Measurements from ENCODE around the gene TAS2R39.
A peak's percentile ranks its signal among the peaks of the same experiment; 100 is the strongest.
"Not testable (repeated sequence)": the region's sequence is repeated elsewhere in the genome, so short reads cannot be mapped to it uniquely, and the experiment has no call there.

Gene TAS2R39

DNA sequence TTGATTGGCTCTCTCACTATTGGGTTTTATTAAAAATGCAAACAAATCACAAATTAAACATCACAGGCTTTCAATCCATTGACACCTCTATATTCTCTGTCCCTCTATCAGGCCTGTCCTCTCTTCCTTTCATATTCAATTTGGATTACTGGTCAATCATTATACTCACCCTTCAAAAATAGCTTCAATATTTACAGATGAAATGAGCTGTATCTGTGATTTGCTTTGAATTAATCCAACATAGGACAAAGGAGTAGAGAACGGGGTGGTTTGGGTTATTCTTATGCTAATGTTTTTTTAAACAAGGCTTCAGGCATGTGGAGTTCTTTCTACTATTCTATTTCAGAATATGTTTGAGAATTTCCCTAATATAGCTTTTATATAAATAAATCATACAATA is 2.3 kb downstream of the TAS2R39 start:
- Histone ChIP-seq H3K27me3 (replicated peaks; ENCODE audit: control insufficient read depth, insufficient read depth, low read length) (peaks cover 5% of the 10 kb centered on the region), H3K4me1 (ENCODE audit: control insufficient read depth, insufficient read depth, low read length) (no peaks in the 10 kb centered on the region), H3K36me3 (ENCODE audit: control insufficient read depth, insufficient read depth, low read length, severe bottlenecking) (no peaks in the 10 kb centered on the region), H3K9ac (ENCODE audit: low read length) (no peak overlapping the region), H3K9me3 (ENCODE audit: control insufficient read depth, low read length) (no peaks in the 10 kb centered on the region), H3K4me3 (ENCODE audit: low read length) (no peak overlapping the region)
- DNase-seq (ENCODE audit: low read depth), result no peak

DNA sequence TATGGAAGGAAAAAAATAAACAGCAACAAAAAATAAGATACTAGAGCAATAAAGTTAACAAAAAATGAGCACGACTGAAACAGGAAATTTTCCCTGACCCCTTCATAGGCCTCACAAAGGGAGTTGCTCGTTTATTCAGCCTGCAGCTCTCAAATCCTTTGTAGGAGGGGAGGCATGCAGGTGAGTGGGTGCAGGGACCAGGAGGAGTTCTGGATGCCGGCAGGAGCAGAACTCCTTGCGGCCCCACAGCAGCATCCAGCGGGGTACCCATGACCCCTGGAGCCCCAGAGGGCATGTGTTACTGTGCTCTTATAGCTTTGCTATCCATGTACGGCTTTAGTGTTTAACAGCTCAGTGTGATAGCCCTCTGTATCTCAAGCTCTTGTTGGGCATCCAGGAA is 5.8 kb downstream of the TAS2R39 start:
- H3K27me3 ChIP-seq (replicated peaks; ENCODE audit: control insufficient read depth, insufficient read depth, low read length), result no peaks in the 10 kb centered on the region
- no peaks in the 10 kb centered on the region for H3K9me3 ChIP-seq (ENCODE audit: control insufficient read depth, low read length)
- no peak overlapping the region for H3K9ac ChIP-seq (ENCODE audit: low read length)
- no peak for DNase-seq (ENCODE audit: low read depth)
- H3K36me3 ChIP-seq (ENCODE audit: control insufficient read depth, insufficient read depth, low read length, severe bottlenecking), result no peaks in the 10 kb centered on the region
- no peaks in the 10 kb centered on the region for H3K4me1 ChIP-seq (ENCODE audit: control insufficient read depth, insufficient read depth, low read length)
- no peak overlapping the region for H3K4me3 ChIP-seq (ENCODE audit: low read length)

DNA sequence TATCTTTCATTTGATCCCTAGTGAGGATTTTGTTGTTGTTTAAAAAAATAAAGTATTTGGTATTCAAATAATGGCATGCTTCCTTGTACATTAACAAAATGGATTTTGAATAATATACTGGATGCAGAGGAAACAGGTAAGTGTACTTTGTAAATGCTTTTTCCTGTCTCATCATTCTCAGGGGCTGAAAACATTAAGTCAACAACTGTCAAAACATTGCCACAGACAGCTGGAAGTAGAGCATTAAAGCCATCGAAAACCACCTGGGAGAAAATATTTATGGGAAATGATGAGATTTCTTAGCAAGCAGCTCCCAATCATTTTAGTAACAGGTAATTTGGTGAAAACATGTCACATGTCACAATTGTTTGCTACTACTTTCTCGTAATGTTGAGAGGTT is 10.7 kb downstream of the TAS2R39 start:
- Histone ChIP-seq H3K4me1 (ENCODE audit: control insufficient read depth, insufficient read depth, low read length) (no peaks in the 10 kb centered on the region), H3K4me3 (ENCODE audit: low read length) (no peak overlapping the region), H3K9me3 (ENCODE audit: control insufficient read depth, low read length) (peaks cover 12% of the 10 kb centered on the region), H3K9ac (ENCODE audit: low read length) (no peak overlapping the region), H3K27me3 (replicated peaks; ENCODE audit: control insufficient read depth, insufficient read depth, low read length) (no peaks in the 10 kb centered on the region), H3K36me3 (ENCODE audit: control insufficient read depth, insufficient read depth, low read length, severe bottlenecking) (no peaks in the 10 kb centered on the region)
- no peak for DNase-seq (ENCODE audit: low read depth)

DNA sequence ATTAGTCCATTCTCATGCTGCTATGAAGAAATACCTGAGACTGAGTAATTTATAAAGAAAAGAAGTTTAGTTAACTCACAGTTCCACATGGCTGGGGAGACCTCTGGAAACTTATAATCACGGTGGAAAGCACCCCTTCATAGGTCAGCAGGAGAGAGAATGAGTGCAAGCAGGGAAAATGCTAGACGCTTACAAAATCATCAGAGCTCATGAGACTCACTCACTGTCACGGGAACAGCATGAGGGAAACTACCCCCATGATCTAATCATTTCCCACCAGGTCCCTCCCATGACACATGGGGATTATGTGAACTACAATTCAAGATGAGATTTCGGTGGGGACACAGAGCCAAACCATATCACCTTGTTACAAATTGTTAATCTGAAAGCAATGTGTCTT is 15.8 kb downstream of the TAS2R39 start:
- H3K36me3 ChIP-seq (ENCODE audit: control insufficient read depth, insufficient read depth, low read length, severe bottlenecking), result no peaks in the 10 kb centered on the region
- no peaks in the 10 kb centered on the region for H3K4me1 ChIP-seq (ENCODE audit: control insufficient read depth, insufficient read depth, low read length)
- no peak overlapping the region for H3K9ac ChIP-seq (ENCODE audit: low read length)
- DNase-seq (ENCODE audit: low read depth), result no peak
- H3K4me3 ChIP-seq (ENCODE audit: low read length), result no peak overlapping the region
- H3K9me3 ChIP-seq (ENCODE audit: control insufficient read depth, low read length), result peaks cover 13% of the 10 kb centered on the region
- peaks cover 3% of the 10 kb centered on the region for H3K27me3 ChIP-seq (replicated peaks; ENCODE audit: control insufficient read depth, insufficient read depth, low read length)

DNA sequence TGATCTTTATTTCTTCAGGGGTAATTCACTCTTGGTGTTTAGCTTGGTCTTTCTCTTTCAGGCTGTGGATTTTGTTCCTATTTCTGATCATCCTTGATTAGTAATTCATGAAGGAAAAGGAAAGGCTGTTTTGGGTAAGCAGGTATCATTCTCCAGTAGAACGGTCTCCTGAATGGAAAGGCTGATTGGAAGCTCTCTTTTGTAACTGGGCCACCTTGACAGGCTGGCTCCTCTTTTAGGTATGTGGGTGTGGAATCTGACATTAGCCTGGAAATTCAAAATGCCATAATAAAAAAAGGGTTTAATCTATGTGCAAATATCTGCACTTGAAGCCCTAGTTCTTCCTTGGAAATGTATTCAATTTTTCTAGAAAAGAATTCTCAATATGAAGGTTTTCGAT is 18.9 kb downstream of the TAS2R39 start:
- Histone ChIP-seq H3K9ac (ENCODE audit: low read length) (no peak overlapping the region), H3K4me1 (ENCODE audit: control insufficient read depth, insufficient read depth, low read length) (no peaks in the 10 kb centered on the region), H3K36me3 (ENCODE audit: control insufficient read depth, insufficient read depth, low read length, severe bottlenecking) (no peaks in the 10 kb centered on the region), H3K27me3 (replicated peaks; ENCODE audit: control insufficient read depth, insufficient read depth, low read length) (peaks cover 10% of the 10 kb centered on the region), H3K4me3 (ENCODE audit: low read length) (no peak overlapping the region), H3K9me3 (ENCODE audit: control insufficient read depth, low read length) (peaks cover 7% of the 10 kb centered on the region)
- no peak for DNase-seq (ENCODE audit: low read depth)

DNA sequence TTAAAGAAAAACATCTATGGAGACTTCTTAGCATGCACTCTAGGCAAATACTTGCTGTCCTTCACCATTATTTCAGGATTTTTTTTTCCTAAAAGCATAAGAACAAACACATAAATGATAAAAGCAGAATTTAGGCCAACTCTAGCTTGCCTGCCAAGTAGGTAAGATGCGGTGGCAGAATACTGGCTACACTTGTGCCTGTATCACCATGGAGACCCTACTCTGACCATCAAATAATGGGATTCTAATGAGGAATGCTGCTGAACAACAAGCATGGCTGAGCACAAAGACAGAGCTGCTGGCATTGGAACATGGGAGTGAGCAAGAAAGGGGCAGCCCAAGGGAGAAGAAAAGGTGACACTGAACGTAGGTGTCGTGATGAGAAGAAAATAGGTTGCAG is 20.2 kb downstream of the TAS2R39 start:
- DNase-seq (ENCODE audit: low read depth), result no peak
- peaks cover 10% of the 10 kb centered on the region for H3K27me3 ChIP-seq (replicated peaks; ENCODE audit: control insufficient read depth, insufficient read depth, low read length)
- no peaks in the 10 kb centered on the region for H3K36me3 ChIP-seq (ENCODE audit: control insufficient read depth, insufficient read depth, low read length, severe bottlenecking)
- H3K9me3 ChIP-seq (ENCODE audit: control insufficient read depth, low read length), result peaks cover 6% of the 10 kb centered on the region
- H3K4me3 ChIP-seq (ENCODE audit: low read length), result no peak overlapping the region
- no peak overlapping the region for H3K9ac ChIP-seq (ENCODE audit: low read length)
- no peaks in the 10 kb centered on the region for H3K4me1 ChIP-seq (ENCODE audit: control insufficient read depth, insufficient read depth, low read length)

DNA sequence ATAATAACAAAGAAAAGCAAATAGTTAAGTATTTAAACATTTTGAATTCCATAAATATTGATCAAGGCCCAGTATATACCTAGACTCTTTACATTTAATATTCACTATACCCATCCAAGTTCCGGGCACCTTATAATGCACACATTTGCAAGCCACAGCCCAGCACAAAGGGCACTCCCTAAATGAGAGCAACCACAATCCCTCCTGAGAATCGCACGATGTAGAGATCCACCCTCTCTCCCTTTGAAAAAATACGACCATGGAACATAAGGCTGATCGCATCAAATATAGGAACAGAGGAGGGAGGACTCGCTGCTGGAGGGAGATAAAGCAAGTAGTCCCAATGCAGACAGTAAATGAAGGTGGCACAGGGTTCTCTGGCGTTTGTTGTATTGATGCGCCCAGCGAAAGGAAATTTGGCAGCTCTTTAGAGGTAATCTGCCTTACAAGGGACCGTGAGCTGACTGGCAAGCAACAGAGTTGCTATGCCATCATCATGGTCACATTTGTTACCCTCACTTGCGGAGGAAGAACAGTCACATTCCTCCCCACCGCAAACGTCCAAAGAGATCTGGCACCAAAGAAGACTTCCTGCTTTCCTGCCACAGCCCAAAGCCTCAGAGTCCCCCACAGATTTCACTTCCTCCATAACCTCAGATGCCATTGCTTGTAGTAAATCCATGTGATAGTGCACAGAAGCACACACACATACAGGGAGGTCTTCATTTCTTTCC is 22.5 kb downstream of the TAS2R39 start:
- Histone ChIP-seq H3K4me1 (ENCODE audit: control insufficient read depth, insufficient read depth, low read length) (no peaks in the 10 kb centered on the region), H3K9ac (ENCODE audit: low read length) (no peak overlapping the region), H3K27me3 (replicated peaks; ENCODE audit: control insufficient read depth, insufficient read depth, low read length) (peaks cover 15% of the 10 kb centered on the region), H3K9me3 (ENCODE audit: control insufficient read depth, low read length) (no peaks in the 10 kb centered on the region), H3K36me3 (ENCODE audit: control insufficient read depth, insufficient read depth, low read length, severe bottlenecking) (no peaks in the 10 kb centered on the region), H3K4me3 (ENCODE audit: low read length) (no peak overlapping the region)
- no peak for DNase-seq (ENCODE audit: low read depth)

DNA sequence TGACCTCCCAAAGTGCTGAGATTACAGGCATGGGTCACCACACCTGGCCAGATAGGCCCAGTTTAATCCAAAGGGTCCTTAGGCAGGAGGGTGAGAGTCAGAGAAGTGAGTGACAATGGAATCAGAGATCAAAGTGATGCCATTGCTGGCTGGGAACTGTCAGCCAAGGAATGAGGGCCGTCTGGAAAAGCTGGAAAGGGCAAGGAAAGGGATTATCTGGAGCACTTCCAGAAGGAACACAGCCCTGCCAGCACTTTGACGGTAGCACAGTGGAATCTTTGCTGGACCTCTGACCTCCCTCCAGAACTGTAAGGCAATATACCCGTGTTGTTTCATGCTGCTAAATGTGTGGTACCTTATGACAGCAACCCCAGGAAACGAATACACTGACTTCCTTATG is 27.3 kb downstream of the TAS2R39 start:
- Histone ChIP-seq H3K4me3 (ENCODE audit: low read length) (no peak overlapping the region), H3K4me1 (ENCODE audit: control insufficient read depth, insufficient read depth, low read length) (no peaks in the 10 kb centered on the region)
- no peak for DNase-seq (ENCODE audit: low read depth)

DNA sequence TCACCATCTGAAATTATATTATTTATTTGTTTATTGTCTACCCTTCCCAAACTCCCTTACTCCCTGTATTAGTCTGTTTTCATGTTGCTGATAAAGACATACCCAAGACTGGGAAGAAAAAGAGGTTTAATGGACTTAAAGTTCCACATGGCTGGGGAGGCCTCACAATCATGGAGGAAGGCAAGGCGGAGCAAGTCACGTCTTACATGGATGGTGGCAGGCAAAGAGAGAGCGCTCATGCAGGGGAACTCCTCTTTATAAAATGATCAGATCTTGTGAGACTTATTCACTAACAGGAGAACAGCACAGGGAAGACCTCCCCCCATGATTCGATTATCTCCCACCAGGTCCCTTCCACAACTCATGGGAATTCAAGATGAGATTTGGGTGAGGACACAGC is 30.3 kb downstream of the TAS2R39 start:
- not testable (repeated sequence) for H3K27me3 ChIP-seq (replicated peaks; ENCODE audit: control insufficient read depth, insufficient read depth, low read length); H3K9ac ChIP-seq (ENCODE audit: low read length); H3K9me3 ChIP-seq (ENCODE audit: control insufficient read depth, low read length); DNase-seq (ENCODE audit: low read depth); H3K4me1 ChIP-seq (ENCODE audit: control insufficient read depth, insufficient read depth, low read length); H3K4me3 ChIP-seq (ENCODE audit: low read length); H3K36me3 ChIP-seq (ENCODE audit: control insufficient read depth, insufficient read depth, low read length, severe bottlenecking)

More for the DNA sequence above, 27.3 kb downstream of the TAS2R39 start:
- Histone ChIP-seq H3K9ac (ENCODE audit: low read length) (no peak overlapping the region), H3K9me3 (ENCODE audit: control insufficient read depth, low read length) (no peaks in the 10 kb centered on the region), H3K27me3 (replicated peaks; ENCODE audit: control insufficient read depth, insufficient read depth, low read length) (peaks cover 12% of the 10 kb centered on the region), H3K36me3 (ENCODE audit: control insufficient read depth, insufficient read depth, low read length, severe bottlenecking) (no peaks in the 10 kb centered on the region)

DNA sequence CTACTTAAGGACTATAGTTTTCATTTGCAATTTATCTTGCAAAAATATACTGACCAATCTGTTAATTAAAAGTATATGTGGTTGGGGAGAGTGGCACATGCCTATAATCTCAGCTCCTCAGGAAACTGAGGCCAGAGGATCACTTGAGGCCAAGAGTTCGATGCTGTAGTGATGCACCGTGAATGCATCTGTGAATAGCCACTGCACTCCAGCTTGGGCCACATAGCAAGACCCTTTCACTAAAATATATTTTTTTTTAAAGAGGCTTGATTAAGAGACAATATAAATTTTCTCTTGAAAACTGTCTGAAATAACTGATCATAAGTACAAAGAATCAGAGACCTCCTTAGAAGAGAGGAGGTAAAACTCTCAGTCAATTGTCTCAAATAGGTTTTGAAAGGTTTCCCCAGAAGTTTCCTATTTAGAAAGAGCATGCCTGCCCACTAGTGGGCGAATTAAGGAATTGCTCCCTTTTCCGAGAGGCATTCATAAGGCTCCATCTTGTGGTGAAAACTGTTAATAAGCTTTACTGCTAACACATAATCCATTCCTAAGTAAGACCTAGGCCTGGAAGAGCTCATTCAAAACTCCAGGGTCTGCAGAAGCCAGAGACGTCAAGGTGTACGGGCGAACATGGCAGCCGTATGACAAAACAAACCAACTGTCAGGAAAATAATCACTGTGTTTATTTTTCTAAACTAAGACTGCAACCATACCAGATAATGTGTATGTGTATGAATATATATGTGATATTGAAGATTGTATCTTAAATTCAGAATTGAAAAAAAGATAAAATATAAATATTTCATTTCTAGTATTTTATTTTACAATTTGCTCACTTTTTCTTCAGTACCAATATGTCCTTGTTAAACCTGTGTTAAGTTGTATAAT is 31.8 kb downstream of the TAS2R39 start:
- DNase-seq (ENCODE audit: low read depth), result peak; percentile 95
- Histone ChIP-seq H3K4me3 (ENCODE audit: low read length) (no peak overlapping the region), H3K9ac (ENCODE audit: low read length) (no peak overlapping the region), H3K36me3 (ENCODE audit: control insufficient read depth, insufficient read depth, low read length, severe bottlenecking) (no peaks in the 10 kb centered on the region), H3K4me1 (ENCODE audit: control insufficient read depth, insufficient read depth, low read length) (peaks cover 5% of the 10 kb centered on the region), H3K27me3 (replicated peaks; ENCODE audit: control insufficient read depth, insufficient read depth, low read length) (no peaks in the 10 kb centered on the region), H3K9me3 (ENCODE audit: control insufficient read depth, low read length) (no peaks in the 10 kb centered on the region)

DNA sequence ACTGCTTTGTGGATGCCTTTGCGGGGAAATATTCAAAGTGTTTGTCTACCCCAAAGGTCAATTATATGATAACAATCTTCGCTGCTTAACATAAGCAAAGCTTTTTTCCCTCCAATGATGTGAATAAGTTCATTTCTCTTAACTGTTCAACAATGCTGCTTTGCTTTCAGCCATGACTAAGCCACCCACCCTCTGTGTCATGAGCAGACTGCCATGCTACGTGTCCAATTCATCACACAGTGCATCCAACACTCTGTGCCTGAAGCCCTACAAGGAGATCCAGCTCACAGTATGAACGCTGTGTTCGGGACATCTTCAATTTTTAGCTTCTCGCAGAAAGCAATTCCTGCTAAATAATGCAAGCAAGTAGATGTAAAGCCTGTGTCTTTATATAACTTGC is 32.9 kb downstream of the TAS2R39 start:
- Histone ChIP-seq H3K9me3 (ENCODE audit: control insufficient read depth, low read length) (no peaks in the 10 kb centered on the region), H3K36me3 (ENCODE audit: control insufficient read depth, insufficient read depth, low read length, severe bottlenecking) (no peaks in the 10 kb centered on the region), H3K27me3 (replicated peaks; ENCODE audit: control insufficient read depth, insufficient read depth, low read length) (no peaks in the 10 kb centered on the region), H3K4me3 (ENCODE audit: low read length) (no peak overlapping the region), H3K4me1 (ENCODE audit: control insufficient read depth, insufficient read depth, low read length) (peaks cover 5% of the 10 kb centered on the region), H3K9ac (ENCODE audit: low read length) (peak overlapping the region; percentile 30)
- peak; percentile 45 for DNase-seq (ENCODE audit: low read depth)
